GM12878 (cell line): ENCODE data around the gene SLC44A4. TPM values are rescaled to one million over a fixed set of nuclear protein-coding genes. Genes with fewer than 3 reads are reported as not detected.
A peak's percentile ranks its signal among the peaks of the same experiment; 100 is the strongest.

Experiments used
- ATAC-seq: fragments of 200-7000 bp; cut with Tn5 transposase; 3 replicates; pipeline ENCODE4 v1.9.1; 2020; ENCODE audit warnings: mild to moderate bottlenecking, moderate library complexity
- BruUV-seq: library from RNA; stranded (reverse); fragments of 400-500 nt; replicated peaks from 2 replicates; lab custom pipeline; 2021; lab: Mats Ljungman, UMichigan
- CTCF ChIA-PET: fragments of 300-600 bp; sonication (Branson Sonifier 250); formaldehyde crosslinking; extraction: SDS; loops from one replicate; lab custom pipeline; 2021; ENCODE audit warnings: inconsistent platforms; lab: Yijun Ruan, JAX
- POLR2A ChIA-PET: fragments of 350-600 bp; formaldehyde crosslinking; extraction: SDS; loops from one replicate; lab custom pipeline; 2021; ENCODE audit warnings: inconsistent platforms; lab: Charles Lee
- RAD21 ChIA-PET: fragments of 300-600 bp; sonication (Branson Sonifier 250); formaldehyde crosslinking; loops from one replicate; lab custom pipeline; 2023; ENCODE audit warnings: antibody characterized with exemption; ENCODE audit not compliant: unreplicated experiment; lab: Charles Lee
- SMC1A ChIA-PET: fragments of 300-600 bp; sonication (Branson Sonifier 250); formaldehyde crosslinking; loops from one replicate; lab custom pipeline; 2023; ENCODE audit not compliant: unreplicated experiment, uncharacterized antibody; lab: Charles Lee
- DNase-seq: peaks from one replicate; pipeline ENCODE4 v3.0.0-alpha.2; 2011; ENCODE audit warnings: low read depth, low spot score
- FAIRE-seq: peaks from 3 replicates; lab custom pipeline; 2011; peaks lifted over from hg19 to GRCh38; lab: Jason Lieb, UNC
- H2AFZ ChIP-seq: 2 replicates; pipeline ENCODE4 v1.6.0; 2011; ENCODE audit warnings: low read depth, low read length, control low read depth; ENCODE audit not compliant: control insufficient read depth
- H3K27ac ChIP-seq: 2 replicates; pipeline ENCODE4 v1.5.1; 2011; ENCODE audit warnings: control low read depth; ENCODE audit not compliant: control insufficient read depth, insufficient read depth
- H3K27me3 ChIP-seq, 2 experiments: replicated peaks in 1 of 2; 2 replicates each; pipeline versions ENCODE4 v1.6.0 to v1.6.1; 2011; ENCODE audit warnings: low read length in 1 of 2; ENCODE audit not compliant: control insufficient read depth in 2 of 2, insufficient read depth in 2 of 2
- H3K36me3 ChIP-seq, 2 experiments: 2 replicates each; pipeline ENCODE4 v1.5.1; 2011; ENCODE audit warnings: low read length in 1 of 2; ENCODE audit not compliant: control insufficient read depth in 2 of 2, insufficient read depth in 2 of 2
- H3K4me1 ChIP-seq: 2 replicates; pipeline ENCODE4 v1.6.1; 2011; ENCODE audit warnings: mild to moderate bottlenecking, low read length, moderate library complexity, mixed read lengths; ENCODE audit not compliant: control insufficient read depth, insufficient read depth
- H3K4me2 ChIP-seq: 2 replicates; pipeline ENCODE4 v1.6.0; 2011; ENCODE audit warnings: control low read depth; ENCODE audit not compliant: control insufficient read depth, insufficient read depth
- H3K4me3 ChIP-seq: fragments of 200-600 bp; sonication (generic); 2 replicates; pipeline ENCODE4 v1.5.1; 2016
- H3K79me2 ChIP-seq: 2 replicates; pipeline ENCODE4 v1.6.0; 2011; ENCODE audit warnings: low read length; ENCODE audit not compliant: control insufficient read depth, insufficient read depth
- H3K9ac ChIP-seq: 2 replicates; pipeline ENCODE4 v1.8.0; 2011; ENCODE audit warnings: low read length, control low read depth, mixed read lengths; ENCODE audit not compliant: control insufficient read depth, insufficient read depth
- H3K9me3 ChIP-seq: replicated peaks from 3 replicates; pipeline ENCODE4 v1.5.1; 2011; ENCODE audit warnings: mild to moderate bottlenecking, low read length; ENCODE audit not compliant: control insufficient read depth, insufficient read depth
- H4K20me1 ChIP-seq: 2 replicates; pipeline ENCODE4 v1.6.0; 2011; ENCODE audit not compliant: control insufficient read depth, insufficient read depth
- ASH2L ChIP-seq: fragments of 300-600, 200-600 bp; sonication (generic); IDR thresholded peaks from 2 replicates; pipeline ENCODE4 v1.6.1; 2017; ENCODE audit warnings: low read depth, mild to moderate bottlenecking, borderline replicate concordance
- NFYB ChIP-seq: IDR thresholded peaks from 2 replicates; pipeline ENCODE4 v1.6.1; 2011; ENCODE audit warnings: low read depth, mild to moderate bottlenecking, low read length, improper control_type of control experiment, moderate library complexity; ENCODE audit not compliant: insufficient read depth
- POU2F2 ChIP-seq: IDR thresholded peaks from 3 replicates; pipeline ENCODE4 v1.6.1; 2011; ENCODE audit warnings: low read depth, mild to moderate bottlenecking, low read length, borderline replicate concordance
- RAD51 ChIP-seq: fragments of 450-650 bp; IDR thresholded peaks from 2 replicates; pipeline ENCODE4 v1.6.1; 2016; ENCODE audit warnings: moderate library complexity, mild to moderate bottlenecking, inconsistent platforms
- RB1 ChIP-seq: fragments of 450-650 bp; formaldehyde crosslinking; IDR thresholded peaks from 2 replicates; pipeline ENCODE4 v1.6.1; 2017; ENCODE audit warnings: mild to moderate bottlenecking, borderline replicate concordance
- SMC3 ChIP-seq: IDR thresholded peaks from 2 replicates; pipeline ENCODE4 v1.6.1; 2011; ENCODE audit warnings: low read length, improper control_type of control experiment, borderline replicate concordance
- ZNF274 ChIP-seq: IDR thresholded peaks from one replicate; pipeline ENCODE4 v1.8.0; 2011; ENCODE audit not compliant: insufficient read length, insufficient read depth
- WGBS: methylation state at CpG from one replicate; pipeline ENCODE4 v1.1.6; 2016; ENCODE audit warnings: low lambda C conversion rate; ENCODE audit not compliant: insufficient replicate concordance, insufficient coverage; ENCODE audit errors: missing lambda C conversion rate; 5-methylcytosine and 5-hydroxymethylcytosine counted together
- in situ Hi-C: fragments of 300-500 bp; cut with MboI; formaldehyde crosslinking; loops from 9 replicates; pipeline ENCODE4 v1.14.3; 2018; ENCODE audit warnings: mixed read lengths
- intact Hi-C: fragments of 100-400 bp; cut with micrococcal nuclease; formaldehyde crosslinking; loops from one replicate; pipeline ENCODE4 v1.14.2; 2022; ENCODE audit not compliant: unreplicated experiment
- polyA plus RNA-seq, 11 experiments: library from polyadenylated mRNA; depleted of rRNA in 4 of 11; unstranded in 6 of 11; stranded (reverse) in 5 of 11; fragments of >200 nt; fragmentation: Nextera tagmentation in 4 of 11; fragmentation: Illumina TruSeq in 1 of 11; extraction: Ambion mirVana in 4 of 11; extraction: Trizol in 1 of 11; gene quantifications; 1 replicate in 1 of 11; 2 replicates in 10 of 11; pipeline versions ENCODE4 v1.2.1 to v1.2.3, GENCODE V29; 2011 to 2016; ENCODE audit warnings: inconsistent platforms in 2 of 11, missing spikeins in 2 of 11, low read depth in 1 of 11
- total RNA-seq, 4 experiments: library from RNA; depleted of rRNA in 3 of 4; stranded (reverse); fragments of >200 nt in 3 of 4; fragmentation: Illumina TruSeq in 1 of 4; extraction: Trizol in 1 of 4; gene quantifications; 2 replicates each; pipeline versions ENCODE4 v1.2.1 to v1.2.3, GENCODE V29; 2013 to 2021
- TF ChIP-seq, protein P1 (sequence below): fragments of 450-650 bp; formaldehyde crosslinking; IDR thresholded peaks from 2 replicates; pipeline ENCODE4 v1.5.0; 2022; ENCODE audit warnings: mild to moderate bottlenecking, missing genetic modification characterization
- TF ChIP-seq, protein P2 (sequence below): fragments of 450-650 bp; formaldehyde crosslinking; IDR thresholded peaks from 2 replicates; pipeline ENCODE4 v1.4.0; 2020; ENCODE audit warnings: mild to moderate bottlenecking, moderate library complexity

SLC44A4 gene
- total and polyA plus RNA-seq, 10 of the 15 experiments (the other 5 are each of a cell fraction or from before 2014, with no cell fraction given), result 0.04 to 0.24 (median 0.15) TPM; not detected in 3

DNA sequence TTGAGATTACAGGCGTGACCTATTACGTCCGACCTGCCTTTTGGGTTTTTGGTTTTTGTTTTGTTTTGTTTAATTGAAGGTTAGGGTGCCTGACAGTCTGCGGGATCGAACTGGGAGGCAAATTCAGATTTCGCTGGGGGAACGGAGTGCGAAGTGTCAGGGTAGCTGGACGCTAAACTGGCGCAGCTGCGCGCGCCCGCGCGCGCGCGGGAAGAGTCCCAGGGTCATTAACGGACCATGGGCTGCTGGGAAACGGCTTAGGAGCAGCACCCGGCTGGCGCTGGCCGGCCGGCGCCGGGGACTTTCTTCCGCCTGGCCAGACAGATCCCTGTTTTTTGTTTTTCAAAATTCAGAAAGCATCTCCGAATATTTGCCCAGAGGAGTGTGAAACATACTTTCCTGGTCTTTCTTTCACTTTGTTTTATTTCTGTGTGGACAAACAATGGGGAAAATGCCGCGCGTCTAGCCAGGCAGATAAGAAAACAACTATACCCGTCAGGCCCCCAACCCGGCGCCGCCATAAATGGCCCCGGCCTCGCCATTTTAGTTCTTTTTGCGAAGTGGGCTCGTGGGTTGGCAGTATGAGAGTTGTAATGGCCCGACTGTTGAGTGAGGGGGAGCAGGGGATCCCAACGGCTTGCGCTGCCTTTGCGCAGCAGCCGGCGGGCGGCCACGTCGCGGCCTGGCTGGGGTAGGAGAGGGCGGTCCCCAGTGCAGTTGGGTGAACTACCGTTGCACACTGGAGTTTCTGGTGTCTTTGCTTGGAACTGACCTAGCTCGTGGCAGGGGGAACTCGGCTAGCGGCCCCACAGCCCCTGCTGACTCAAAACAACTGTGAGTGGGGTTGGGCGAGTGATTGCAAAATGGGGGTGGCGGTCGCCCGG is 44.2 kb downstream of the SLC44A4 start (continued):
- TF ChIP-seq RB1 (peak; percentile 87), ASH2L (peak; percentile 33; the same call in 1 of the 2 replicates), SMC3 (0 out of 2 replicates have a peak, but pooled peaks have one; percentile 2), POU2F2 (peak; percentile 96)

DNA sequence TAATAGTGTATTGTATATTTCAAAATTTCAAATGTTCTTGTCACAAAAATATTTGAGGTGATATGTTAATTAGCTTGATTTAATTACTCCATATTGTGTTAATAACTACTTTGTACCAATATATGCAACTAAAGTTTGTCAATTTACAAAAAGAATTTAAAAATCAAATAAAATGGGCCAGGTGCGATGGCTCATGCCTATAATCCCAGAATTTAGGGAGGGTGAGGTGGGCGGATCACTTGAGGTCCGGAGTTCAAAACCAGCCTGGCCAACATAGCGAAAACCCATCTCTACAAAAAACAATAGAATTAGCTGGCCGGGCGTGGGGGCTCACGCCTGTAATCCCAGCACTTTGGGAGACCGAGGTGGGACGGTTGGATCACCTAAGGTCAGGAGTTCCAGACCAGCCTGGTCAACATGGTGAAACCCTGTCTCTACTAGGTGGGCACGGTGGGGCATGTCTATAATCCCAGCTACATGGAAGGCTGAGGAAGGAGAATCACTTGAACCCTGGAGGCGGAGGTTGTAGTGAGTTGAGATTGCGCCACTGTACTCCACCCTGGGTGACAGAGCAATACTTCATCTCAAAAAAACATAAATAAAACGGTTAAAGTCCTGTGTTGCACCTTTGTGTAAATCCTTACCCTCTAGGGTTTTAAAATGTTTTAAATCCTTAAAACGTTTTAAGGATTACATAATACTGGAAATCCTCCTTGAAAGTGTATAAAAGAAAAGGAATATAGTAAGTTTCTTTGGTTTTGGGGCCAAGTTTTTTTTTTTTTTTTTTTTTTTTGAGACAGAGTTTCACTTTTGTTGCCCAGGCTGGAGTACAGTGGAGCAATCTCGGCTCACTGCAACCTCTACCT is 47.2 kb downstream of the SLC44A4 start:
- no peaks in the 10 kb centered on the region for H3K27me3 ChIP-seq
- H3K4me1 ChIP-seq, result peaks cover 7% of the 10 kb centered on the region
- ATAC-seq (no peak), DNase-seq (no peak), FAIRE-seq (no peak)
- ChIA-PET RAD21 (interaction anchor here (0.5 to 3.9 kb wide), 20 partner anchors 9 to 281 kb away, joined by 3 to 30 read pairs (median 9); partner anchors contain the start of genes ABHD16A, DDAH2, HSPA1A and HSPA1L), SMC1A (interaction anchor here (0.8 to 3.7 kb wide), 22 partner anchors 16 to 291 kb away, joined by 3 to 30 read pairs (median 4); partner anchors contain the start of genes ATP6V1G2, CLIC1, HSPA1A and HSPA1L), POLR2A (interaction anchor here (0.5 to 10.9 kb wide), 20 partner anchors 8 to 335 kb away, joined by 3 to 122 read pairs (median 6); partner anchors contain the start of genes ABHD16A, CLIC1, HSPA1A and HSPA1L), CTCF (interaction anchor here (0.6 to 4.0 kb wide), 17 partner anchors 9 to 281 kb away, joined by 3 to 27 read pairs (median 8); partner anchors contain the start of genes C6orf47, HSPA1A, HSPA1L and LTB)
- no peaks in the 10 kb centered on the region for H3K9me3 ChIP-seq
- H3K79me2 ChIP-seq, result peaks cover 51% of the 10 kb centered on the region
- BruUV-seq, result no TSS peak
- H3K36me3 ChIP-seq, result no peaks in the 10 kb centered on the region
- H3K4me2 ChIP-seq, result peak overlapping the region; percentile 73
- peak overlapping the region; percentile 59; the same call in 1 of the 2 replicates for H3K9ac ChIP-seq
- 79% methylated on average over 15 of the region's 15 CpGs for WGBS
- in situ Hi-C loops, result loop anchor here (10.0 kb wide), 1 partner anchor 287 kb away; the partner anchor contains the start of genes ATP6V1G2, DDX39B and NFKBIL1
- H3K4me3 ChIP-seq, result peak overlapping the region; percentile 79
- intact Hi-C loops, result loop anchor here (5.0 kb wide), 2 partner anchors 34 to 164 kb away; partner anchors contain the start of genes CSNK2B, LY6G5B and VARS1
- H4K20me1 ChIP-seq, result no peaks in the 10 kb centered on the region
- H3K27ac ChIP-seq, result no peak overlapping the region; the same call in 1 of the 2 replicates
- no peak overlapping the region for H2AFZ ChIP-seq
- TF ChIP-seq POU2F2 (no peak), ZNF274 (no peak), RAD51 (no peak), NFYB (no peak), SMC3 (no peak)
- TF ChIP-seq, protein P1, sequence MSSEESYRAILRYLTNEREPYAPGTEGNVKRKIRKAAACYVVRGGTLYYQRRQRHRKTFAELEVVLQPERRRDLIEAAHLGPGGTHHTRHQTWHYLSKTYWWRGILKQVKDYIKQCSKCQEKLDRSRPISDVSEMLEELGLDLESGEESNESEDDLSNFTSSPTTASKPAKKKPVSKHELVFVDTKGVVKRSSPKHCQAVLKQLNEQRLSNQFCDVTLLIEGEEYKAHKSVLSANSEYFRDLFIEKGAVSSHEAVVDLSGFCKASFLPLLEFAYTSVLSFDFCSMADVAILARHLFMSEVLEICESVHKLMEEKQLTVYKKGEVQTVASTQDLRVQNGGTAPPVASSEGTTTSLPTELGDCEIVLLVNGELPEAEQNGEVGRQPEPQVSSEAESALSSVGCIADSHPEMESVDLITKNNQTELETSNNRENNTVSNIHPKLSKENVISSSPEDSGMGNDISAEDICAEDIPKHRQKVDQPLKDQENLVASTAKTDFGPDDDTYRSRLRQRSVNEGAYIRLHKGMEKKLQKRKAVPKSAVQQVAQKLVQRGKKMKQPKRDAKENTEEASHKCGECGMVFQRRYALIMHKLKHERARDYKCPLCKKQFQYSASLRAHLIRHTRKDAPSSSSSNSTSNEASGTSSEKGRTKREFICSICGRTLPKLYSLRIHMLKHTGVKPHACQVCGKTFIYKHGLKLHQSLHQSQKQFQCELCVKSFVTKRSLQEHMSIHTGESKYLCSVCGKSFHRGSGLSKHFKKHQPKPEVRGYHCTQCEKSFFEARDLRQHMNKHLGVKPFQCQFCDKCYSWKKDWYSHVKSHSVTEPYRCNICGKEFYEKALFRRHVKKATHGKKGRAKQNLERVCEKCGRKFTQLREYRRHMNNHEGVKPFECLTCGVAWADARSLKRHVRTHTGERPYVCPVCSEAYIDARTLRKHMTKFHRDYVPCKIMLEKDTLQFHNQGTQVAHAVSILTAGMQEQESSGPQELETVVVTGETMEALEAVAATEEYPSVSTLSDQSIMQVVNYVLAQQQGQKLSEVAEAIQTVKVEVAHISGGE (CRISPR knock-in tag), result 0 out of 2 replicates have a peak, but pooled peaks have one; percentile 7
- TF ChIP-seq, protein P2, sequence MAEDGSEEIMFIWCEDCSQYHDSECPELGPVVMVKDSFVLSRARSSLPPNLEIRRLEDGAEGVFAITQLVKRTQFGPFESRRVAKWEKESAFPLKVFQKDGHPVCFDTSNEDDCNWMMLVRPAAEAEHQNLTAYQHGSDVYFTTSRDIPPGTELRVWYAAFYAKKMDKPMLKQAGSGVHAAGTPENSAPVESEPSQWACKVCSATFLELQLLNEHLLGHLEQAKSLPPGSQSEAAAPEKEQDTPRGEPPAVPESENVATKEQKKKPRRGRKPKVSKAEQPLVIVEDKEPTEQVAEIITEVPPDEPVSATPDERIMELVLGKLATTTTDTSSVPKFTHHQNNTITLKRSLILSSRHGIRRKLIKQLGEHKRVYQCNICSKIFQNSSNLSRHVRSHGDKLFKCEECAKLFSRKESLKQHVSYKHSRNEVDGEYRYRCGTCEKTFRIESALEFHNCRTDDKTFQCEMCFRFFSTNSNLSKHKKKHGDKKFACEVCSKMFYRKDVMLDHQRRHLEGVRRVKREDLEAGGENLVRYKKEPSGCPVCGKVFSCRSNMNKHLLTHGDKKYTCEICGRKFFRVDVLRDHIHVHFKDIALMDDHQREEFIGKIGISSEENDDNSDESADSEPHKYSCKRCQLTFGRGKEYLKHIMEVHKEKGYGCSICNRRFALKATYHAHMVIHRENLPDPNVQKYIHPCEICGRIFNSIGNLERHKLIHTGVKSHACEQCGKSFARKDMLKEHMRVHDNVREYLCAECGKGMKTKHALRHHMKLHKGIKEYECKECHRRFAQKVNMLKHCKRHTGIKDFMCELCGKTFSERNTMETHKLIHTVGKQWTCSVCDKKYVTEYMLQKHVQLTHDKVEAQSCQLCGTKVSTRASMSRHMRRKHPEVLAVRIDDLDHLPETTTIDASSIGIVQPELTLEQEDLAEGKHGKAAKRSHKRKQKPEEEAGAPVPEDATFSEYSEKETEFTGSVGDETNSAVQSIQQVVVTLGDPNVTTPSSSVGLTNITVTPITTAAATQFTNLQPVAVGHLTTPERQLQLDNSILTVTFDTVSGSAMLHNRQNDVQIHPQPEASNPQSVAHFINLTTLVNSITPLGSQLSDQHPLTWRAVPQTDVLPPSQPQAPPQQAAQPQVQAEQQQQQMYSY (CRISPR knock-in tag), result 0 out of 2 replicates have a peak, but pooled peaks have one; percentile 28
